HG03558 (cell line): ENCODE data around the gene ADAT3.
"Not testable (repeated sequence)": the region's sequence is repeated elsewhere in the genome, so short reads cannot be mapped to it uniquely, and the experiment has no call there.

Experiments used
- ATAC-seq: cut with Tn5 transposase; IDR thresholded peaks from one replicate; pipeline ENCODE4 v1.9.1; 2021; ENCODE audit warnings: moderate number of reproducible peaks; ENCODE audit not compliant: unreplicated experiment; ENCODE audit errors: extremely low read depth

The ADAT3 gene

GRCh38 chr19:1882089-1882785, 23.0 kb upstream of the ADAT3 start:
- no peak for ATAC-seq

- no peak for ATAC-seq
Observed at GRCh38 chr19:1882786-1883692, 22.2 kb upstream of the ADAT3 start.

- ATAC-seq: no peak
Observed at GRCh38 chr19:1883784-1884183, 21.4 kb upstream of the ADAT3 start.

- ATAC-seq: no peak
Observed at GRCh38 chr19:1884291-1884718, 20.9 kb upstream of the ADAT3 start.

GRCh38 chr19:1884719-1885334, 20.4 kb upstream of the ADAT3 start:
- no peak for ATAC-seq

- ATAC-seq: not testable (repeated sequence)
Observed at GRCh38 chr19:1885398-1886119, 19.6 kb upstream of the ADAT3 start, which contains the start of gene ABHD17A. Gene ABHD17A, minus strand, starts transcription at chr19:1885496. Its CDS starts 3,930 bp downstream, at chr19:1881566.

GRCh38 chr19:1886360-1886759, 18.8 kb upstream of the ADAT3 start:
- not testable (repeated sequence) for ATAC-seq

GRCh38 chr19:1888385-1888784, 16.8 kb upstream of the ADAT3 start:
- ATAC-seq: no peak

GRCh38 chr19:1889907-1890306, 15.3 kb upstream of the ADAT3 start:
- no peak for ATAC-seq

- no peak for ATAC-seq
Observed at GRCh38 chr19:1893791-1894190, 11.4 kb upstream of the ADAT3 start.

GRCh38 chr19:1896508-1896907, 8.7 kb upstream of the ADAT3 start:
- ATAC-seq: no peak

GRCh38 chr19:1901940-1902404, 3.2 kb upstream of the ADAT3 start:
- no peak for ATAC-seq

- ATAC-seq: no peak
Observed at GRCh38 chr19:1902923-1903322, 2.3 kb upstream of the ADAT3 start.

- ATAC-seq: no peak
Observed at GRCh38 chr19:1904860-1905109, 414 bp upstream of the ADAT3 start.

- ATAC-seq: no peak
Observed at GRCh38 chr19:1905863-1906375, 720 bp downstream of the ADAT3 start.

- no peak for ATAC-seq
Observed at GRCh38 chr19:1906985-1907562, 1.9 kb downstream of the ADAT3 start.

GRCh38 chr19:1907563-1908363, 2.6 kb downstream of the ADAT3 start:
- no peak for ATAC-seq

- ATAC-seq: no peak
Observed at GRCh38 chr19:1908364-1908678, 3.1 kb downstream of the ADAT3 start.

- ATAC-seq: no peak
Observed at GRCh38 chr19:1909761-1910080, 4.5 kb downstream of the ADAT3 start.
